ENCODE data around the gene DBH.

The DBH gene

GRCh38 chr9:133635533-133636531 is at the start of gene DBH:
DBH (plus strand) TSS chr9:133636363; CDS start chr9:133636372, 9 bp downstream.
- DNase-seq (ENCODE audit: low read depth in 2 of 2), result no peak

- DNase-seq (ENCODE audit: low read depth in 2 of 2), result no peak
Observed at GRCh38 chr9:133587051-133587450, 49.1 kb upstream of the DBH start.

- no peak for DNase-seq (ENCODE audit: low read depth in 2 of 2)
Observed at GRCh38 chr9:133587466-133587865, 48.7 kb upstream of the DBH start.

GRCh38 chr9:133589454-133590227 is 46.5 kb upstream of the DBH start:
- DNase-seq (ENCODE audit: low read depth in 2 of 2), result peak in 1 of 2 donors; percentile 10

- no peak for DNase-seq (ENCODE audit: low read depth in 2 of 2)
Observed at GRCh38 chr9:133590231-133590855, 45.8 kb upstream of the DBH start.

GRCh38 chr9:133591116-133591910 is 44.9 kb upstream of the DBH start:
- DNase-seq (ENCODE audit: low read depth in 2 of 2), result no peak

- DNase-seq (ENCODE audit: low read depth in 2 of 2), result no peak
Observed at GRCh38 chr9:133591985-133592384, 44.2 kb upstream of the DBH start.

GRCh38 chr9:133592731-133593409 is 43.3 kb upstream of the DBH start:
- DNase-seq (ENCODE audit: low read depth in 2 of 2), result no peak

GRCh38 chr9:133593587-133594253 is 42.4 kb upstream of the DBH start:
- DNase-seq (ENCODE audit: low read depth in 2 of 2), result no peak

- no peak for DNase-seq (ENCODE audit: low read depth in 2 of 2)
Observed at GRCh38 chr9:133594310-133594709, 41.9 kb upstream of the DBH start.

- no peak for DNase-seq (ENCODE audit: low read depth in 2 of 2)
Observed at GRCh38 chr9:133595910-133596309, 40.3 kb upstream of the DBH start.

GRCh38 chr9:133597316-133597957 is 38.7 kb upstream of the DBH start:
- no peak for DNase-seq (ENCODE audit: low read depth in 2 of 2)

- no peak for DNase-seq (ENCODE audit: low read depth in 2 of 2)
Observed at GRCh38 chr9:133598978-133599377, 37.2 kb upstream of the DBH start.

GRCh38 chr9:133599470-133600173 is 36.5 kb upstream of the DBH start:
- no peak for DNase-seq (ENCODE audit: low read depth in 2 of 2)

GRCh38 chr9:133600739-133601138 is 35.4 kb upstream of the DBH start:
- no peak for DNase-seq (ENCODE audit: low read depth in 2 of 2)

GRCh38 chr9:133601746-133602145 is 34.4 kb upstream of the DBH start:
- no peak for DNase-seq (ENCODE audit: low read depth in 2 of 2)

- DNase-seq (ENCODE audit: low read depth in 2 of 2), result no peak
Observed at GRCh38 chr9:133602277-133602676, 33.9 kb upstream of the DBH start.

GRCh38 chr9:133603135-133603927 is 32.8 kb upstream of the DBH start:
- DNase-seq (ENCODE audit: low read depth in 2 of 2), result no peak

Measured in stimulated activated CD8-positive, alpha-beta memory T cell treated with anti-CD3 and anti-CD28 coated beads, Interleukin-15, amount 100 ng/mL, for 4 hours (primary cell).